Measurements from ENCODE around the gene BBOX1. TPM values are rescaled to one million over a fixed set of nuclear protein-coding genes. Genes with fewer than 3 reads are reported as not detected.
"Not testable (repeated sequence)": the region's sequence is repeated elsewhere in the genome, so short reads cannot be mapped to it uniquely, and the experiment has no call there.

The BBOX1 gene
- total RNA-seq, 1 donor from 2014 or later, result not detected

DNA sequence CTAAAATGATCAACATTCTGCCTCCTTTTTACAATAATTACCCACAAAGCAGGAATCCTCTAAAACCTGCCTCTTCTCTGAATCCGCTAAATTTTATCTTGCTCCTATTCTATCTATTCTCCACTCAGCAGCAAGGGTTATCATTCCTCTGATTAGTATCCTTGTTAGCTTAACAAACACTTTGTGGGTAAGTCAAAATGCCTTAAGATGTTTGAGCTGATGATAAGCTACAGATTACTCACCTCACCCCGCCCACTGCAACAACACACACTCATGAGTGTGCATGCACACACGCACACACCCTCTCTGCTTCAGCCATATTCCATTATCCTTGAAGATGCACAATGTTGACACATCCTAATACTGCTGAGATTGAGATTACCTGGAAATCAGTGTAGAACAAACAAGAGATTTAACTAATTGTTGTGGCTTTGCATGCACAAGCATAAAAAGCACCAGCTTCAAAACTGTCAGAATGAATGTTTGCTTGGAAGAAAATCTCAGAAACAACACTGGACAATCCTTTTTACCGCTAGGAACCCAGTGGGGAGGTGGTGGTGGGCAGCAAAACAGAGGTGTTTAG, 130.9 kb downstream of the BBOX1 start:
- H3K27me3 ChIP-seq (ENCODE audit: control insufficient read depth, insufficient read depth, low read length), result no peaks in the 10 kb centered on the region
- DNase-seq (ENCODE audit: low read depth), result no peak
- no peaks in the 10 kb centered on the region for H3K36me3 ChIP-seq (ENCODE audit: control insufficient read depth, insufficient read depth, low read length)
- H3K4me3 ChIP-seq (ENCODE audit: low read depth, low read length), result no peak overlapping the region
- TF ChIP-seq, protein P1, sequence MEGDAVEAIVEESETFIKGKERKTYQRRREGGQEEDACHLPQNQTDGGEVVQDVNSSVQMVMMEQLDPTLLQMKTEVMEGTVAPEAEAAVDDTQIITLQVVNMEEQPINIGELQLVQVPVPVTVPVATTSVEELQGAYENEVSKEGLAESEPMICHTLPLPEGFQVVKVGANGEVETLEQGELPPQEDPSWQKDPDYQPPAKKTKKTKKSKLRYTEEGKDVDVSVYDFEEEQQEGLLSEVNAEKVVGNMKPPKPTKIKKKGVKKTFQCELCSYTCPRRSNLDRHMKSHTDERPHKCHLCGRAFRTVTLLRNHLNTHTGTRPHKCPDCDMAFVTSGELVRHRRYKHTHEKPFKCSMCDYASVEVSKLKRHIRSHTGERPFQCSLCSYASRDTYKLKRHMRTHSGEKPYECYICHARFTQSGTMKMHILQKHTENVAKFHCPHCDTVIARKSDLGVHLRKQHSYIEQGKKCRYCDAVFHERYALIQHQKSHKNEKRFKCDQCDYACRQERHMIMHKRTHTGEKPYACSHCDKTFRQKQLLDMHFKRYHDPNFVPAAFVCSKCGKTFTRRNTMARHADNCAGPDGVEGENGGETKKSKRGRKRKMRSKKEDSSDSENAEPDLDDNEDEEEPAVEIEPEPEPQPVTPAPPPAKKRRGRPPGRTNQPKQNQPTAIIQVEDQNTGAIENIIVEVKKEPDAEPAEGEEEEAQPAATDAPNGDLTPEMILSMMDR (IDR thresholded peaks at IDR 0.05; ENCODE audit: insufficient read depth, low read length, poor library complexity, severe bottlenecking), result no peak

DNA sequence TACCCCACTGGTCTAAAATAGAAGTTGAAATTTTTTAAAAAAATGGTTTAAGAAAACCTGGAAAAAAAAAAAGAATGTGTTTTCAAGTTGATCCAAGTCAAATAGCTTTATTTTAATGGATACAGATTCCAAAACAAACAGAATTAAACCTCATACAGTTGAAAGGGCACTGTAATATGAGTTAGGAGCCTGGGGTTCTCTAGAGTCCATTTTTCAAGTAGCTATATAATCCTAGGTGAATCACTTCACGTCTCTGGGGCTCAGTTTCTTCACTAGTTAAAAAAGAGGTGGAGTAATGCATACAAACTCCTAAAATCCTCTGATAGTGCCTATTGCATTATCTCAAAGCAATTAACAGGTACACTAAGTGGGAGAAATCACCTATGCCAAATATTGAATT, 132.9 kb downstream of the BBOX1 start:
- H3K36me3 ChIP-seq (ENCODE audit: control insufficient read depth, insufficient read depth, low read length), result no peaks in the 10 kb centered on the region
- TF ChIP-seq, protein P1 (IDR thresholded peaks at IDR 0.05; ENCODE audit: insufficient read depth, low read length, poor library complexity, severe bottlenecking), result no peak
- H3K4me3 ChIP-seq (ENCODE audit: low read depth, low read length), result no peak overlapping the region
- DNase-seq (ENCODE audit: low read depth), result no peak
- no peaks in the 10 kb centered on the region for H3K27me3 ChIP-seq (ENCODE audit: control insufficient read depth, insufficient read depth, low read length)

DNA sequence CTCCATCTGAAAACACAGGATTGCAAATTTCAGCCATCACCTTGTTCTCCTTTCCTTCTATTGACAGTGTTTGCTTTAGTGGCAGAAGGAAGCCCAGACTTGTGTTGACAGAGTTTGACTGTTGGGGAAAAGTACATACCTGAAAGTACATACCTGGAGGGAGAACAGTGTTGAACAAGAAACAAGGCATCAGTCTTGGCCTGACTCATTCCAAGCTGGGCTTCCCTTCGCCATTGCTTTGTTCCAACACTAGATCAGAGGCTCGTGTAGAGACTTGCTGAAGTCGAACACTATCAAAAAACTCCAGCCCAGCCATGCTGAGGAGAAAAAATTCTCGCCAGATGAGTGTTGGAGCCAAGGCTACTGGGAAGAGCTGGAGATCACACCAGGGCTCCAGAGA, 133.4 kb downstream of the BBOX1 start:
- no peaks in the 10 kb centered on the region for H3K27me3 ChIP-seq (ENCODE audit: control insufficient read depth, insufficient read depth, low read length)
- TF ChIP-seq, protein P1 (IDR thresholded peaks at IDR 0.05; ENCODE audit: insufficient read depth, low read length, poor library complexity, severe bottlenecking), result no peak
- H3K4me3 ChIP-seq (ENCODE audit: low read depth, low read length), result no peak overlapping the region
- H3K36me3 ChIP-seq (ENCODE audit: control insufficient read depth, insufficient read depth, low read length), result no peaks in the 10 kb centered on the region
- DNase-seq (ENCODE audit: low read depth), result no peak

DNA sequence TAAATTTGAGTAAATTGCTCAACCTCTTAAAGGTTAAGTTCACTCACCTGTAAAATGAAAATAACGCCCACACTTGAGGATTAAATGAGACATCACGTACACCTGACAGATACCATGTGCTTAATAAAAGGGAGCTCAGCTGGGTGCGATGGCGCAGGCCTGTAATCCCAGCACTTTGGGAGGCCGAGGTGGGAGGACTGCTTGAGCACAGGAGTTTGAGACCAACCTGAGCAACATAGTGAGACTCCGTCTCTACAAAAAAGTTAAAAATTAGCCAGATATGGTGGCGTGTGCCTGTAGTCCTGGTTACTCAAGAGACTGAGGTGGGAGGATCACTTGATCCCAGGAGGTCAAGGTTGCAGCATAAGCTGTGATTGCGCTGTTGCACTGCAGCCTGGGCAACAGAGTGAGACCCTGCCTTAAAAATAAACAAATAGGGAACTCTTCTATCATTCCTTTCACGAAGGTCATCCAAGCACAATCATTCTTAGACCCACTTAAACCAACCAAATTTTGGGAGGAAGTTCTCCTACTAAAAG, 134.1 kb downstream of the BBOX1 start:
- Histone ChIP-seq H3K4me3 (ENCODE audit: low read depth, low read length) (no peak overlapping the region), H3K36me3 (ENCODE audit: control insufficient read depth, insufficient read depth, low read length) (no peaks in the 10 kb centered on the region), H3K27me3 (ENCODE audit: control insufficient read depth, insufficient read depth, low read length) (no peaks in the 10 kb centered on the region)
- DNase-seq (ENCODE audit: low read depth), result no peak
- TF ChIP-seq, protein P1 (IDR thresholded peaks at IDR 0.05; ENCODE audit: insufficient read depth, low read length, poor library complexity, severe bottlenecking), result no peak

DNA sequence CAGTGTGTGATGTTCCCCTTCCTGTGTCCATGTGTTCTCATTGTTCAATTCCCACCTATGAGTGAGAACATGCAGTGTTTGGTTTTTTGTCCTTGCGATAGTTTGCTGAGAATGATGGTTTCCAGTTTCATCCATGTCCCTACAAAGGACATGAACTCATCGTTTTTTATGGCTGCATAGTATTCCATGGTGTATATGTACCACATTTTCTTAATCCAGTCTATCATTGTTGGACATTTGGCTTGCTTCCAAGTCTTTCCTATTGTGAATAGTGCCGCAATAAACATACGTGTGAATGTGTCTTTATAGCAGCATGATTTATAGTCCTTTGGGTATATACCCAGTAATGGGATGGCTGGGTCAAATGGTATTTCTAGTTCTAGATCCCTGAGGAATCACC, 134.9 kb downstream of the BBOX1 start:
- H3K27me3 ChIP-seq (ENCODE audit: control insufficient read depth, insufficient read depth, low read length); H3K36me3 ChIP-seq (ENCODE audit: control insufficient read depth, insufficient read depth, low read length); H3K4me3 ChIP-seq (ENCODE audit: low read depth, low read length); DNase-seq (ENCODE audit: low read depth): not testable (repeated sequence)

Other genes with a start within 250 kb of the BBOX1 start
- gene FIBIN, start 46.7 kb upstream of the BBOX1 start, total RNA-seq, result 0.89 and 1.3 TPM in 2 replicates